Measurements from ENCODE around the gene SEMA4D.

GRCh38 chr9:89461265-89461664 is 36.6 kb downstream of the SEMA4D start:
- TF ChIP-seq CTCF (conservative IDR thresholded peaks at IDR 0.05) (no peak), EZH2 (IDR thresholded peaks at IDR 0.05; ENCODE audit: low read depth) (no peak)

Data from PC-9 (cell line).